Activated T-helper 2 cell treated with anti-CD3 and anti-CD28 coated beads, Interferon-gamma antibody, Interleukin-2, Interleukin-4, amounts not matched to agents 10 μg/mL and 5 μg/mL and 100 μg/mL, durations not matched to agents 14 hours and 24 hours and 36 hours (primary cell): ENCODE results near the gene PDE11A. TPM values are rescaled to one million over a fixed set of nuclear protein-coding genes. Genes with fewer than 3 reads are reported as not detected.

Experiments used
- total RNA-seq: library from RNA; stranded (reverse); gene quantifications from 2 replicates; pipeline ENCODE4 v1.2.3, GENCODE V29; 2022

Gene PDE11A
- total RNA-seq, 1 donor from 2014 or later = not detected

Other genes starting within 250 kb of the PDE11A start
- 14.3 and 19.8 TPM in 2 replicates for gene RBM45, start 39.7 kb upstream of the PDE11A start, total RNA-seq
- 1.8 and 2.3 TPM in 2 replicates for gene OSBPL6, start 121.7 kb upstream of the PDE11A start, total RNA-seq